Activated naive CD4-positive, alpha-beta T cell treated with anti-CD3 and anti-CD28 coated beads, Interleukin-2, amount 50 U/mL, for 24 hours (primary cell): ENCODE measurements around the gene KIRREL3.

ENCODE experiments used
- H3K27ac Mint-ChIP-seq: one replicate; pipeline ENCODE4 v1.8.0; 2021; ENCODE audit warnings: mild to moderate bottlenecking, mixed read lengths
- H3K27me3 Mint-ChIP-seq: one replicate; pipeline ENCODE4 v1.8.0; 2021; ENCODE audit warnings: mixed read lengths
- H3K36me3 Mint-ChIP-seq: one replicate; pipeline ENCODE4 v1.8.0; 2021; ENCODE audit warnings: mixed read lengths
- H3K4me1 Mint-ChIP-seq: one replicate; pipeline ENCODE4 v1.8.0; 2021; ENCODE audit warnings: mixed read lengths
- H3K4me3 Mint-ChIP-seq: one replicate; pipeline ENCODE4 v1.8.0; 2021; ENCODE audit warnings: mild to moderate bottlenecking, mixed read lengths
- H3K9me3 Mint-ChIP-seq: one replicate; pipeline ENCODE4 v1.8.0; 2021; ENCODE audit warnings: mixed read lengths

The KIRREL3 gene

DNA sequence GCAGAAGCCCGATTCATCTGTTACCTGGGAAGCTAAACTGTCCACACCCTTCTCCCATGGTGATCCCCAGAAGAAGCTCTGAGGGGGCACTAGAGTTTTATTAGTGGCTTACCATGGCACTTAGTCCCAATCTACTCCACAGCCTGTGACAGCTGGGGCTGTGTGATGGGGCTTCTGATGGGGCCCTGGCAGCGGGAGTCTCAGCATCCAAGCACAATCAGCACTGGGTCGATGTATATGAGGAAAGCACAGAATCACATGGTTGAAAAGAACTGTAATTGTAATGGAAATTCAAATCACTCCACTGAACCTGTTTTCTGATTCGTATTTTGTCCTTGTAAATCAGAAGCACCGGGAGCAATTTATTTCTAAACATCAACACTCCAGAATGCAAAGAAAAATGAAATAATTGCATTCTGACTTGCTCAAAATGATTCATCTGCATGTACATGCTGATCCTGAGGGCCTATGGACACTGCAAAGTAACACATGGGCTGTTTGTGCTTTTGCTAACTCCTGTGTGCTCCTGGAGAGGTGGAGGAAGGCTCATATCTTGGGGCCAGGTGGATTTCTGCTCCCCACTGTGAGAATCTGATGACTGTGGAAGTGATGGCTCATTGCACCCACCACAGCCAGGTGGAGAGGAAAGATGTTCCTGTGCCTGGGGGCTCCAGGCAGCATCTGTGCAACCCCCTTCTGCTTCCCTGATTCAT is 203.0 kb downstream of the KIRREL3 start:
- H3K27ac Mint-ChIP-seq: no peak overlapping the region
- H3K27me3 Mint-ChIP-seq: peaks cover 4% of the 10 kb centered on the region
- no peaks in the 10 kb centered on the region for H3K9me3 Mint-ChIP-seq
- H3K36me3 Mint-ChIP-seq: no peaks in the 10 kb centered on the region
- H3K4me3 Mint-ChIP-seq: no peak overlapping the region
- no peaks in the 10 kb centered on the region for H3K4me1 Mint-ChIP-seq

DNA sequence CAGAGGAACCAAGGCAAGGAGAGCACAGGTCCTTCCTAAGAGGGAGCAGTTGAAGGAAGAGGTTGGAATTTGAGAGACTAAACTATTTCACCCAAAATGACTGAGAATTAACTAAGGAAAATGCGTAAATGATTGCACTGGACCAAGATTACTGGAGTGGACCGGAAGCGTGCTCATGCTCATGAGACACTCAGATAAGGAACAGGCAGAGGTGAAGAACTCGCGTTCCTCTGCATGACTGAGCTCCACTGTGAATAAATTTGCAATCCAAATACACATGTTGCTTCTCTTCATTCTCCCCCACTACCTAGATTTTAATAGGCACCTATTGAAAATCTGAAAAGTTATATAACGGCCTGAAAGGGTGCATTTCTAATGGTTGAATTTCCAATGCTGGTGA is 207.0 kb downstream of the KIRREL3 start:
- Mint-ChIP-seq H3K9me3 (no peaks in the 10 kb centered on the region), H3K4me3 (no peak overlapping the region), H3K36me3 (no peaks in the 10 kb centered on the region), H3K27ac (no peak overlapping the region), H3K4me1 (no peaks in the 10 kb centered on the region), H3K27me3 (peaks cover 4% of the 10 kb centered on the region)

DNA sequence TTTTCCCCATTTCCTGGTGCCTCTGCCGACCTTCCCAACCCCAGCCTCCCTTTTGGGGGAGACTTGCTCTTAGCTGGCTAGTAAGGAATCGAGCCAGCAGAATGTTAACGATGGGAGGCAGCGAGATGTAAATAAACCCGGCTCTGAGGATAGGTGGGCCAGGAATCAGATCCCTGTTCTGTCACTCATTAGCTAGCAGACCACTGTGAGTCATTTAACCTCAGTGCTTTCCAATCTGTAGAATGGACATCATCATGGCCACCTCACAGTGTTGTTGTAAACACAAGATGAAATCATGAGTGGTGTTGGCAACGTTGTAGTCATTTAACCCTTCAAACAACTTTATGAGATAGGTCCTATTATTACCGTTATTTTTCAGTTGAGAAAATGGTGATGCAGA is 208.6 kb downstream of the KIRREL3 start:
- Mint-ChIP-seq H3K27me3 (peaks cover 4% of the 10 kb centered on the region), H3K9me3 (no peaks in the 10 kb centered on the region), H3K4me3 (no peak overlapping the region), H3K27ac (no peak overlapping the region), H3K36me3 (no peaks in the 10 kb centered on the region), H3K4me1 (no peaks in the 10 kb centered on the region)

DNA sequence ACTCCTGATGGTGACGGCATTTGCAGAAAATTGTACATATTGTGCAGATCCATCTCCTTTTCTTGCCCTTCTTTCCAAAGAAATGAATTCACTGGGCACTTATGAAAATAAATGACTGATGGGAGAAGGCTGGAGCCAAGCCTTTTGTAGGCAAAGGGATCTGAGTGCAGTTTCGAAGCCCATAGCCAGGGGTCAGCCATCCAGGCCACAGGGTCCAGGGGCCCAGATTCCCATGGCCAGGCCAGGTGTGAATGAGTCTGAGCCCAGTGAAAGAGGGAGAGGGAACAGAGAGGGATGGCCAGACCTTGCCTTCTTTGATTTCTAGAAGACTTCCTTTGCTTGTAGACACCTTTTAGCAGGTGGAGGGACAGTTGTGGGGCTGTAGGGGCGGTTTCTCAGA is 209.1 kb downstream of the KIRREL3 start:
- Mint-ChIP-seq H3K36me3 (no peaks in the 10 kb centered on the region), H3K27me3 (peaks cover 4% of the 10 kb centered on the region), H3K4me3 (no peak overlapping the region), H3K27ac (no peak overlapping the region), H3K9me3 (no peaks in the 10 kb centered on the region), H3K4me1 (no peaks in the 10 kb centered on the region)

DNA sequence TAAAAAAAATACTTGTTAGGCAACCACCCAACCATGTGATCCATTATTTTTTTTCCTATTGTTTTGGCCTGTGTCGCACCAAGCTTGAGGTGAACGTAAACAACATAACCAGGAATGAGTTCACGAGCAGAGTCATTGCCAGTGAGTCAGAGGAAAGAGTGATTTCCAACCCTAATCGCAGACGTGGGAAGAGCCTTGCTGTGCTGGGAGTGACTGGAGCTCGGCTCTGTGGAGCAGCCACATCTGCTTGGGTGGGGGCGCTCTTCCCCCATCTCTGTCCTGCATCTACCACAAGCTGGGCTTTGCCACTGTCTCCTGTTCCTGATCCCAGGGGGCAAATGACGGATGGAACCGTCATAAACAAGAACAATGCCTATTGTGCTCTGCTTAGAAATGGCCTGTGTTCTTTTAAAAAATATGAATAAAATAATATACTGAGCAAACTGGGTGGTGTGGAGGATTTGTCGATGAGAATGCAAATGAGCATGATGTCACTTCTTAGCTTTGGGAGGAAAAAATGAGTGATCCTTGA is 210.0 kb downstream of the KIRREL3 start:
- peaks cover 4% of the 10 kb centered on the region for H3K27me3 Mint-ChIP-seq
- H3K27ac Mint-ChIP-seq: no peak overlapping the region
- H3K36me3 Mint-ChIP-seq: no peaks in the 10 kb centered on the region
- no peaks in the 10 kb centered on the region for H3K4me1 Mint-ChIP-seq
- H3K4me3 Mint-ChIP-seq: no peak overlapping the region
- H3K9me3 Mint-ChIP-seq: no peaks in the 10 kb centered on the region

DNA sequence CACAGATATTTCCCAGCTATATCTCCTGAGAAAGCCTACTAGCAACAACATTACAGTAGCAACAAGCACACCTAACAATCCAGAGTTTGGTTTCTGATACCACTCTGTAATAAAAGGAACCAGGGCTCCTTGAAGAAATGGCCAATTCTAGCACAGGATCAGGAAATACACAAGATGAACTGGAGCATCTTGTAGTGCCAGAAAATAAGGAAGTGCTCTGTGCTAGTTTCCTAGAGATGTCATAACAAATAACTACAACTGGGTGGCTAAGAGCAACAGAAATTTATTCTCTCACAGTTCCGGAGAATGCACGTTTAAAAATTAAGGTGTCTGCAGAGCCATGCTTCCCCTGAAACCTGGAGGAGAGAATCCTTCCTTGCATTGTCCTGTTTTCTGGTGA is 217.8 kb downstream of the KIRREL3 start:
- Mint-ChIP-seq H3K27ac (no peak overlapping the region), H3K27me3 (peaks cover 10% of the 10 kb centered on the region), H3K36me3 (no peaks in the 10 kb centered on the region), H3K4me1 (no peaks in the 10 kb centered on the region), H3K4me3 (no peak overlapping the region), H3K9me3 (no peaks in the 10 kb centered on the region)

DNA sequence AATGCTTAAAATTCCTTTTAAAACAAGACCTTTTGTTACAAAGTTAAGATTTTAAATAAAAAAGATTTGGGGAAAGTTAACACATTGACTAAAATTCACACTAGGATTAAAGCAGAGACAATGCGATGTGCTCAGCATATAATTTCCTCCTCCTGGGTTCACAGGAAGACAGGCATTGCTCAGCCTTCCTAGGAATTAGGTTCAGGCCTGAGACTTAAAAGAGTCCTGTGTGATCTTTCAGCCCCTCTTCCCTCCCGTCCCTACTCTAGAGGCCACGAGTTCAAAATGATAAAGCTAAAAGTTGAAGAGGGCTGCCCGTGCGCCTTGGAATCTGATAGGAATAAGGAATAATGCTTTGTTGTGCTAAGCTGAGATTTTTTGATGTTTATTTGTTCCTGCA is 218.6 kb downstream of the KIRREL3 start:
- Mint-ChIP-seq H3K27me3 (peaks cover 10% of the 10 kb centered on the region), H3K9me3 (no peaks in the 10 kb centered on the region), H3K27ac (no peak overlapping the region), H3K36me3 (no peaks in the 10 kb centered on the region), H3K4me1 (no peaks in the 10 kb centered on the region), H3K4me3 (no peak overlapping the region)

DNA sequence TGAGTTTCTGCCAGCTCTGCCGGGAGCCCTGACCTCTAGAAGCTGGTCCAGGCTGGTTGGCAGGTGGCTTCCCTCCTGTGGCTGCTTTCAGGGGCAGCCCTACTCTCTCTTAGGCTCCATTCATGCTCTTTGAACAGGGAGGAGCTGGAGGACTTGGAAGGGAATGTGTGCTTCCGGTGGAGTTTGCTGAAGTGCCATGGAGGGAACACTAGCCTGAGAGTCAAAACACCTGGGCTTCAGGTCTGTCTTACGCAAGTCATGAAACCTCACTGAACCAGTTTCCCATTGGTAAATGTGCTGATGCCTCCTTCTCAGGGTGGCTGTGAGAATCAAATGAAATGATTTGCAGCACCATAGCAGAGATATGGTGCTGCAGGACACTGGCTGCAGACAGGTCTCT is 224.5 kb downstream of the KIRREL3 start:
- Mint-ChIP-seq H3K36me3 (no peaks in the 10 kb centered on the region), H3K4me3 (no peak overlapping the region), H3K4me1 (no peaks in the 10 kb centered on the region), H3K27ac (no peak overlapping the region), H3K9me3 (no peaks in the 10 kb centered on the region), H3K27me3 (peaks cover 11% of the 10 kb centered on the region)

DNA sequence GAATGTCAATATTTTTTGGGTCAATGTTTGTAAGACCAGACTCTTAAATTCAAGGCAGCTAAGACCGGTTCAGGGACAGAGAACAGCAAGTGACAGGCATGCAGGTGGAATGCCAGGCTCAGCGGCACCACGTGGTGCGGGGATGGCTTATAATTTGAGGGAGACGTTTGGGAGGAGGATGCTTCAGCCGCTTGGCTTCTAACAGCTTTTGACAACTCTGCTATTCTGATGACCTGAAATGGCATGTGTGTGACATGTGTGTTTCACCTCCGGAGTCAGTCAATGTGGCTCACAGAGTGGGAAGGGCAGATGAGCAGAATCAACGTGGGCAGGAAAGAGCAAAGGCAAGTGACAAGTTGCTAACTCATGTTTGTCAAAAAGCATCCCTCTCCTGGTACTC is 228.3 kb downstream of the KIRREL3 start:
- Mint-ChIP-seq H3K4me1 (no peaks in the 10 kb centered on the region), H3K27ac (no peak overlapping the region), H3K27me3 (peaks cover 3% of the 10 kb centered on the region), H3K4me3 (no peak overlapping the region), H3K36me3 (no peaks in the 10 kb centered on the region), H3K9me3 (no peaks in the 10 kb centered on the region)

DNA sequence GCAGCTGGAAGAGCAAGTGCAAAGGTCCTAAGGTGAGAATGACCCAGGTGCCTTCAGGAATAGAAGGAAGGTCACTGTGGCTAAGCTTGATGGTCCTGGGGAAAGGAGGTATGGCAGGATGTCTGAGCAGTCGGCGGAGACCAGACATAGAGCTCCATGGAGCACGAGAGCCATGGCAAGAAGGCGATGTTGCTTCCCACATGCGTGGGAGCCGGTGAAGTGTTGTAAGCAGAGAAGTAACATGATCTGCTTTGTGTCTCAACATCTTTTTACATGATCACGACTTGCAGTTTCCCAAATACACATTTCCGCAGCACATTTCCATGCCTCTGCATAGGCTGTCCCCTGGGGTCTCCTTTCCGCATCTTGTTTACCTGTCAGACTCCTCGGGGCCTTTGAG is 231.9 kb downstream of the KIRREL3 start:
- H3K27ac Mint-ChIP-seq: no peak overlapping the region
- no peaks in the 10 kb centered on the region for H3K9me3 Mint-ChIP-seq
- H3K36me3 Mint-ChIP-seq: no peaks in the 10 kb centered on the region
- no peaks in the 10 kb centered on the region for H3K27me3 Mint-ChIP-seq
- no peak overlapping the region for H3K4me3 Mint-ChIP-seq
- no peaks in the 10 kb centered on the region for H3K4me1 Mint-ChIP-seq

DNA sequence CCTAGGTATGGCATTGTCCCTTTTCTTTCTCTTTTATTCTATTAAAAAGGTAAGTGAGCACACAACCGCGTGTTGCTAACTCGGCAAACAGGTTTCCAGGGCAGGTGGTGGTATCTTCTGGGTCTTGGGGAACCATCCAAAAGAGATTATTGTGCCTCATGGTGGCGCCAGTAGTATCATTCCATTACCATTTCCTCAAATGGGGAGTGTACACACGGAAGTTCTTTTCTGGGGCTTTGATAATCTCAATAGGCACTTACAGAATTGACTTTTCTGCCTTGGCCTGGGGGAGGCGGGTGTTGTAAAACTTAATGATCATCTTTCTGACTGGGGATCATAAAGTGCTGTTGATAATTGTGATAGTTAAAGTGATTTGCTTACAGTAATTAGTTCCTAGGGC is 234.1 kb downstream of the KIRREL3 start:
- Mint-ChIP-seq H3K27ac (no peak overlapping the region), H3K27me3 (no peaks in the 10 kb centered on the region), H3K36me3 (no peaks in the 10 kb centered on the region), H3K4me3 (no peak overlapping the region), H3K9me3 (no peaks in the 10 kb centered on the region), H3K4me1 (no peaks in the 10 kb centered on the region)

DNA sequence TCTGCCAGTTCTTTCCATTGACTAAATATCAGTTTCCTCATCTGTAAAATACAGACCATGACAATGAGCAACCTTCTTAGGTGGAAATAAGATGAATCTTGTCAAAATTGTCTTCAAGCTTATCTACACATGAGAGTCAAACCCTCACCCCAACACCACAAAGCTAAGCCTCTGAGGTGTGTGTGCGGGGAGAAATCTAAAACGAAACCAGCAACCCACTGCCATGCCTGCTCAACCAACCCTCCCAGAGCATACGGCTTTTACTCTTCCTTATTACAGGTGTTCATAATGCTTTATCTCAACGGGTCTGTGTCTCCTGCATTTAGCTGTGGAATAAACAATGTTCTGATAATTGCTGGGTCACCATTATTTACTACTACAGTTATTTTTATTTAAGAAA is 235.4 kb downstream of the KIRREL3 start:
- Mint-ChIP-seq H3K9me3 (no peaks in the 10 kb centered on the region), H3K4me1 (no peaks in the 10 kb centered on the region), H3K27me3 (no peaks in the 10 kb centered on the region), H3K27ac (no peak overlapping the region), H3K4me3 (no peak overlapping the region), H3K36me3 (no peaks in the 10 kb centered on the region)

DNA sequence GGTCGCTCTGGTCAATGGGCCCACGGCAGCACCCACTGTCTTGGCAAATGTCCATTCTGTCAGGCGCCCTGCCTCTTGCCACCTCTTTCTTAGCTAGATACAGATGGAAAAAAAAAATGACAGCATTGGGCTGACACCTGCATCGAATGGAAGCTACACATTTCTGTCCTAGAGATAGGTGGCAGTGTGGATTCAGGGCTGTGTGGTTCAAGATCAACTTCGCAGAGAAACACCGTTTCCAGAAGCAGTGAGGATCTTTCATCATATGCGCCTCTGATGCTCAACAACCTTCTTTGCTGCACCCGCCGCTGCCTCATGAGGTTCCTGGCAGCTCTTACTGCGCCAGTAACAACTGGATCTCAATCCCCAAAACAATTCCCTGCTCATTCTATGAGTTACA is 236.3 kb downstream of the KIRREL3 start:
- H3K27me3 Mint-ChIP-seq: no peaks in the 10 kb centered on the region
- H3K36me3 Mint-ChIP-seq: no peaks in the 10 kb centered on the region
- no peak overlapping the region for H3K4me3 Mint-ChIP-seq
- H3K27ac Mint-ChIP-seq: no peak overlapping the region
- H3K9me3 Mint-ChIP-seq: no peaks in the 10 kb centered on the region
- H3K4me1 Mint-ChIP-seq: no peaks in the 10 kb centered on the region

DNA sequence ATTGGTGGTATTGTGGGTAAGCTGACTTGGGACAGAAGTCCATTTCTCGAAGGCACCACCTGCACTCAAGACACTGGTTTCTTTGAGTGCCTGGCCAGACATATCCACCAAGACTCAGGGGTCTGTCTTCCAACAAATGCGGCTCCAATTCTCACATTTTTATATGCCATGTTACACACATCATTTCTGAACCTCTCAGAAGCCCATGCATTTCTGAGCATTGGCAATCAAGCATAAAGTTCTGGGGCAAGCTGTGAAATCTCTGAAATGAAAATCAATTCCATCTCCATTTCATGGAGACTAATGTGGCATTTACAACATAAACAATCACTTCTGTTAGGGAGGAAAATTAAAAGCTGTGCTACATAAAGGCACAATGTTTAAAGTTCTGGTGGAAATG is 243.7 kb downstream of the KIRREL3 start:
- no peaks in the 10 kb centered on the region for H3K27me3 Mint-ChIP-seq
- no peak overlapping the region for H3K27ac Mint-ChIP-seq
- H3K9me3 Mint-ChIP-seq: no peaks in the 10 kb centered on the region
- H3K36me3 Mint-ChIP-seq: no peaks in the 10 kb centered on the region
- H3K4me3 Mint-ChIP-seq: no peak overlapping the region
- no peaks in the 10 kb centered on the region for H3K4me1 Mint-ChIP-seq

DNA sequence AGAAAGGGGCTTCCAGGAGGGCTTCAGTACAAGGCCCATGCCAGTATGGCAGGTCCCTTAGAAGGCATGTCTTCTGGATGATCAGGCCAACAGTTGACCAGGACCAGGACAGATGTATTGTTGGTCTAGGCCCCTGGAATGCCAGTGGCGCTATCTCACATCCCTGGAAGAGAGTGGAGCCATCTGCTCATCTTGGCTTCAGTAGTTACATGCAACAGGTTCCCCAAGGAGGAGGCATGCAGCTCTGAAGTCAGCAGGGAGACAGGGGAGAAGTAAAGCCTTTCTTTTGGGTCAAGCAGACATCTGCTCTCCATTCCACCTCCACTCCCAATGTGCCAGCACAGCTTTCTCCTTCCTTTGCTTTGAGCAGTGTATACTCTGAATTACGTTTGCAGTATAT is 244.1 kb downstream of the KIRREL3 start:
- H3K36me3 Mint-ChIP-seq: no peaks in the 10 kb centered on the region
- no peaks in the 10 kb centered on the region for H3K9me3 Mint-ChIP-seq
- no peaks in the 10 kb centered on the region for H3K4me1 Mint-ChIP-seq
- H3K27me3 Mint-ChIP-seq: no peaks in the 10 kb centered on the region
- no peak overlapping the region for H3K4me3 Mint-ChIP-seq
- no peak overlapping the region for H3K27ac Mint-ChIP-seq

DNA sequence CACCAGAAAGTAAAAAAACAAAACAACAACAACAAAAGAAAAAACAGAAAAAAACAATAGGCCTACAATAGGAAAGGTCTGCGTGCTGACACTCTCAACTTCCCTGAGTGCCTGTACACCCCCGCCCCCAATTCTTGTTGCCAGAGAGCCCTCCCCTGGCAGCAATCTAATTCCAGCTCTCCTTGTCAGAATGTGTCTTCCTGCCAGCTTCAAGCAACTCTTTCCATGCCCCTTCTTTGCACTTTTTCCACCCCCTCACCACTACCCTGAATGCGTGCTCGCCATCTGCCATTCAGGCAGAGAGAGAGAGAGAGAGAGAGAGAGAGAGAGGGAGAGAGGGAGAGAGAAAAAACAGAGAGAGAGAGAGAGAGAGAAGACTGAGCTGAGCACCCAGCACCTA is 245.0 kb downstream of the KIRREL3 start:
- H3K9me3 Mint-ChIP-seq: no peaks in the 10 kb centered on the region
- H3K27me3 Mint-ChIP-seq: peaks cover 2% of the 10 kb centered on the region
- no peaks in the 10 kb centered on the region for H3K4me1 Mint-ChIP-seq
- no peak overlapping the region for H3K27ac Mint-ChIP-seq
- no peaks in the 10 kb centered on the region for H3K36me3 Mint-ChIP-seq
- H3K4me3 Mint-ChIP-seq: no peak overlapping the region
